HEK293T (cell line): ENCODE results near the gene HTRA2.

ENCODE experiments used
- CTCF ChIA-PET: fragments of 350-600 bp; formaldehyde crosslinking; extraction: SDS; loops from one replicate; lab custom pipeline; 2021; ENCODE audit warnings: antibody characterized with exemption, inconsistent platforms; lab: Yijun Ruan, JAX
- POLR2A ChIA-PET: fragments of 350-600 bp; formaldehyde crosslinking; extraction: SDS; loops from one replicate; lab custom pipeline; 2020; ENCODE audit warnings: antibody characterized with exemption, inconsistent platforms; lab: Yijun Ruan, JAX
- DNase-seq: peaks from one replicate; pipeline ENCODE4 v3.0.0; 2012; ENCODE audit warnings: mixed read lengths; ENCODE audit errors: extremely low spot score
- ARNT ChIP-seq: fragments of 450-650 bp; IDR thresholded peaks from 2 replicates; pipeline ENCODE4 v1.6.1; 2017; ENCODE audit warnings: mild to moderate bottlenecking
- BHLHE40 ChIP-seq: fragments of 450-650 bp; IDR thresholded peaks from 2 replicates; pipeline ENCODE4 v1.6.1; 2016; ENCODE audit warnings: mild to moderate bottlenecking, moderate library complexity, borderline replicate concordance
- CTBP1 ChIP-seq: fragments of 450-650 bp; IDR thresholded peaks from 2 replicates; pipeline ENCODE4 v1.6.1; 2016; ENCODE audit warnings: borderline replicate concordance
- ELF4 ChIP-seq: fragments of 450-650 bp; IDR thresholded peaks from 2 replicates; pipeline ENCODE4 v1.6.1; 2017; ENCODE audit warnings: antibody characterized with exemption
- FOXA1 ChIP-seq: fragments of 450-650 bp; IDR thresholded peaks from 2 replicates; pipeline ENCODE4 v1.6.1; 2016; ENCODE audit warnings: mild to moderate bottlenecking
- FOXK2 ChIP-seq: fragments of 450-650 bp; IDR thresholded peaks from 2 replicates; pipeline ENCODE4 v1.6.1; 2016; ENCODE audit warnings: mild to moderate bottlenecking
- FOXM1 ChIP-seq: fragments of 450-650 bp; IDR thresholded peaks from 2 replicates; pipeline ENCODE4 v1.6.1; 2017; ENCODE audit warnings: mild to moderate bottlenecking, borderline replicate concordance
- HDGF ChIP-seq: fragments of 450-650 bp; IDR thresholded peaks from 2 replicates; pipeline ENCODE4 v1.6.1; 2017; ENCODE audit warnings: antibody characterized with exemption, borderline replicate concordance
- L3MBTL2 ChIP-seq: fragments of 450-650 bp; conservative IDR thresholded peaks from 2 replicates; pipeline ENCODE4 v1.6.1; 2016; ENCODE audit warnings: mild to moderate bottlenecking
- LEF1 ChIP-seq: fragments of 450-650 bp; IDR thresholded peaks from 2 replicates; pipeline ENCODE4 v1.6.1; 2017; ENCODE audit warnings: mild to moderate bottlenecking, borderline replicate concordance
- NFRKB ChIP-seq: fragments of 450-650 bp; IDR thresholded peaks from 2 replicates; pipeline ENCODE4 v1.6.1; 2016; ENCODE audit warnings: mild to moderate bottlenecking, moderate library complexity
- PKNOX1 ChIP-seq: fragments of 450-650 bp; IDR thresholded peaks from 2 replicates; pipeline ENCODE4 v1.6.1; 2016
- SP1 ChIP-seq: fragments of 450-650 bp; IDR thresholded peaks from 2 replicates; pipeline ENCODE4 v1.6.1; 2017
- SUZ12 ChIP-seq: fragments of 450-650 bp; IDR thresholded peaks from 2 replicates; pipeline ENCODE4 v1.6.1; 2016; ENCODE audit warnings: mild to moderate bottlenecking
- TARDBP ChIP-seq: fragments of 450-650 bp; IDR thresholded peaks from 2 replicates; pipeline ENCODE4 v1.6.1; 2016
- ZNF384 ChIP-seq: fragments of 450-650 bp; IDR thresholded peaks from 2 replicates; pipeline ENCODE4 v1.6.1; 2016

HTRA2 gene

DNA sequence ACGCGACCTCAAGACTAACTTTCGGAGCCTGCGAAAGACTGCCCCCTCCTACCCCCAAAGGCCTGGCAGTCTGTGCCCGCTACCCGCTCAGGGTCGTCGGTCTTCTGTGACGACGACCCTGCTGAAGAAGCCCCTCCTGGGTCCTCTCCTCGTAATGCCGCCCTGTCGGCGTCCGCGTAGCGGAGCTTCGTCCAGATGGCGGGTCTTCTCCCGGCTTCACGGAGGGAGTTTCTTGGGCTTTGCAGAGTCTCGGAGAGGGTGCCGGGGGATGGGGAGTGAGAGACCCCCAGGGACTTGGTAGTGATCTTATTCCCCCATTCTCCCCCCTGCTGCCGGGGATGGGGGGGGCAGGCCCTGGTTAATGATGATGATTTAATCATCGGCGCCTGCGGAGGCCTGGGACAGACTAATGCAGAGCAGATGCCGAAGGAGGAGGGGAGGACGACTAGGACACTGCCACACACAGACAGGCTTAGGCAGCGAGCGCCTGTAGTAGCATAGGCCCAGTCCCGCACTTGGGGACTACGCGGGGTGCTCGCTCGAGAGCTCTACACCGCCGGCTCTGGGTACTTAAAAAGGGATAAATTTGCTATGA, 21.7 kb upstream of the HTRA2 start:
- TF ChIP-seq PKNOX1 (no peak), L3MBTL2 (peak; percentile 61), TARDBP (no peak), NFRKB (no peak), ELF4 (no peak)
- ChIA-PET POLR2A (interaction anchor here (1.1 to 6.4 kb wide), 14 partner anchors 12 to 83 kb away, joined by 3 to 70 read pairs (median 4); partner anchors contain the start of genes AUP1, CCDC142, DQX1 and HTRA2), CTCF (interaction anchor here (0.9 kb wide), 1 partner anchor 53 kb away, joined by 3 read pairs; the partner anchor contains the start of gene INO80B)
- DNase-seq: peak; percentile 39

DNA sequence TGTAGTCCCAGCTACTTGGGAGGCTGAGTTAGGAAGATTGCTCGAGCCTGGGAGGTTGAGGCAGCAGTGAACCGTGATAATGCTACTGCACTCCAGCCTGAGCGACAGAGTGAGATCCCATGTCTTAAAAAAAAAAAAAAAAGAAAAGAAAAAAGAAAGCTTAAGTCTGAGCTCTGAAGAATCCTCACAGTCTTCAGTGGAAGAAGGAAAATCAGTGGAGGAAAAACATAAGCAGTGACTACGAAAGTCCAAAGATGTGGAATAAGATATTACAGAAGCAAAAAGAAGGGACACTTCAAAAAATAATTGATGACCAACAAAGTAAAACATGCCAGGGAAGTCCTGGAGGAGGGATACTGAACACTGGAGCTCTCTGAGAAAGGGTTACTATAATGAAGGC, 19.5 kb upstream of the HTRA2 start:
- CTCF ChIA-PET: no interaction called here
- DNase-seq: no peak
- POLR2A ChIA-PET: interaction anchor here (0.9 to 6.4 kb wide), 5 partner anchors 8 to 75 kb away, joined by 3 to 70 read pairs (median 4); partner anchors contain the start of genes AUP1, CCDC142, DQX1 and HTRA2
- no peak for TF ChIP-seq TARDBP
- TF ChIP-seq SUZ12: no peak
- TF ChIP-seq SP1: no peak
- TF ChIP-seq NFRKB: no peak
- TF ChIP-seq ZNF384: no peak
- no peak for TF ChIP-seq LEF1
- TF ChIP-seq BHLHE40: no peak
- no peak for TF ChIP-seq FOXM1
- TF ChIP-seq ELF4: no peak
- no peak for TF ChIP-seq HDGF
- TF ChIP-seq CTBP1: no peak
- TF ChIP-seq FOXA1: no peak
- TF ChIP-seq FOXK2: no peak
- no peak for TF ChIP-seq PKNOX1
- no peak for TF ChIP-seq ARNT
- TF ChIP-seq L3MBTL2: no peak

DNA sequence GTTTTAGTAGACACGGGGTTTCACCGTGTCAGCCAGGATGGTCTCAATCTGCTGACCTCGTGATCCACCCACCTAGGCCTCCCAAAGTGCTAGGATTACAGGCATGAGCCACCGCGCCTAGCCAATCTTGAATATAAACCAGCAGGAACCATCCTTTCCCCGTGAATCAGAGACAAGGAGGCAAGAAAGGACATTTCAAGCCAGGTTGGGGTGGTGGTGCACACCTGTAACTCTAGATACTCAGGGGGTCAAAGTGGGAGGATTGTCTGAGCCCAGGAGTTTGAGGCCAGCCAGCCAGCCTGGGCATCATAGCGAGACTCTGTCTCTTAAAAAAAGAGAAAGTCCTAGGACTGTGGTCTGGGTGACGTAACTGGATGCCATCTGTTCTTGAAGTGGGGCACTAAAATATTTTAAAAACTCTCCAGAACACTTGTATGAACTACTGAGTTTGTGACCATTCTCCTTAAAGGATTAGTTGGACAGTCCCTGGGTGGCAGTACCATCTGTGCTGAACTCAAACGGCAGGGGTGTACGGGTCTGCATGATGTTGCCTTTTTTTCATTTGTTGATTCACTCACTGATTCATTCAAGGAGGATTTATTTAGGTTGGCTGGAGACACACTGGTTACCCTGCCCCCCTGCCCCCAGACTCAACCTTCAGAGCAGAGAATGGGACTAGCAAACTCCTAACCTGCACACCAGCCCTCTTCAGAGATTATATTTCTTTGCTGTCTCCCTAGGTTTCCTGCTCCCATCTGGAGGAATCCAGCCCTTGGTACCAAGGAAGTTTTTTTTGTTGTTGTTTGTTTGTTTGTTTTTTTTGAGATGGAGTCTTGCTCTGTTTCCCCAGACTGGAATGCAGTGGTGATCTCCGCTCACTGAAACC, 18.4 kb upstream of the HTRA2 start:
- TF ChIP-seq SP1 (no peak), ELF4 (no peak), FOXK2 (no peak), L3MBTL2 (no peak), HDGF (no peak), PKNOX1 (no peak), FOXM1 (no peak)
- no peak for DNase-seq
- CTCF ChIA-PET: interaction anchor here (0.7 kb wide), 1 partner anchor 1078 kb away, joined by 5 read pairs; no protein-coding TSS in a partner anchor
- POLR2A ChIA-PET: interaction anchor here (6.4 kb wide), 1 partner anchor 18 kb away, joined by 70 read pairs; the partner anchor contains the start of genes AUP1, DQX1 and HTRA2

- no peak for DNase-seq
- ChIA-PET POLR2A (interaction anchor here (1.4 kb wide), 1 partner anchor 17 kb away, joined by 4 read pairs; the partner anchor contains the start of genes AUP1 and HTRA2), CTCF (no interaction called here)
- TF ChIP-seq FOXM1 (no peak), ZNF384 (no peak), BHLHE40 (no peak), SUZ12 (no peak), SP1 (no peak), ELF4 (no peak), LEF1 (no peak), CTBP1 (no peak), PKNOX1 (no peak), HDGF (no peak), FOXA1 (no peak), FOXK2 (no peak), L3MBTL2 (no peak), TARDBP (no peak), ARNT (no peak), NFRKB (no peak)
These were observed 16.8 kb upstream of the HTRA2 start for GRCh38 chr2:74512744-74513604.
